CD14-positive monocyte (primary cell): ENCODE data around the gene SPATA12. TPM values are rescaled to one million over a fixed set of nuclear protein-coding genes. Genes with fewer than 3 reads are reported as not detected.

Experiments used
- DNase-seq, 3 donors: peaks; one replicate each; pipeline ENCODE4 v3.0.0-alpha.2; 2011 to 2022
- H2AFZ ChIP-seq: 2 replicates; pipeline ENCODE4 v1.6.0; 2012; ENCODE audit warnings: mild to moderate bottlenecking, low read depth, low read length, inconsistent platforms; ENCODE audit not compliant: insufficient read depth, poor library complexity, severe bottlenecking
- H3K27ac ChIP-seq, 2 donors: 1 replicate in 1 of 2; 2 replicates in 1 of 2; pipeline ENCODE4 v1.5.1; 2012 to 2013; ENCODE audit warnings: low read length in 2 of 2, control low read depth in 1 of 2, inconsistent platforms in 1 of 2, low read depth in 1 of 2, mild to moderate bottlenecking in 1 of 2
- H3K27me3 ChIP-seq, 2 donors: one replicate each; pipeline versions ENCODE4 v1.6.0 to v1.6.1; 2011 to 2013; ENCODE audit warnings: low read length in 2 of 2; ENCODE audit not compliant: control insufficient read depth in 2 of 2, insufficient read depth in 2 of 2
- H3K36me3 ChIP-seq, 2 donors: replicated peaks in 1 of 2; 1 replicate in 1 of 2; 2 replicates in 1 of 2; pipeline versions ENCODE4 v1.5.1 to v1.6.1; 2012 to 2013; ENCODE audit warnings: low read length in 2 of 2, control low read depth in 1 of 2, inconsistent platforms in 1 of 2, mild to moderate bottlenecking in 1 of 2; ENCODE audit not compliant: insufficient read depth in 2 of 2, control insufficient read depth in 1 of 2
- H3K4me1 ChIP-seq, 2 donors: 1 replicate in 1 of 2; 2 replicates in 1 of 2; pipeline versions ENCODE4 v1.5.1 to v1.6.1; 2012 to 2013; ENCODE audit warnings: low read length in 2 of 2, control low read depth in 1 of 2, inconsistent platforms in 1 of 2, mild to moderate bottlenecking in 1 of 2, moderate library complexity in 1 of 2; ENCODE audit not compliant: insufficient read depth in 2 of 2, control insufficient read depth in 1 of 2
- H3K4me2 ChIP-seq: replicated peaks from 2 replicates; pipeline ENCODE3; 2012; ENCODE audit warnings: low read length, moderate library complexity, mild to moderate bottlenecking; ENCODE audit not compliant: poor library complexity, severe bottlenecking; ENCODE audit errors: extremely low read depth
- H3K4me3 ChIP-seq, 3 experiments: fragments of 200-600 bp in 1 of 3; sonication (generic) in 1 of 3; replicated peaks in 1 of 3; 1 replicate in 2 of 3; 2 replicates in 1 of 3; pipeline ENCODE4 v1.5.1; 2011 to 2013; ENCODE audit warnings: low read length in 3 of 3, mild to moderate bottlenecking in 3 of 3, control low read depth in 2 of 3, low read depth in 2 of 3, inconsistent platforms in 1 of 3, moderate library complexity in 1 of 3
- H3K79me2 ChIP-seq: 2 replicates; pipeline ENCODE4 v1.6.0; 2012; ENCODE audit warnings: mild to moderate bottlenecking, control low read depth, inconsistent platforms, low read length, moderate library complexity; ENCODE audit not compliant: insufficient read depth
- H3K9ac ChIP-seq: 2 replicates; pipeline ENCODE4 v1.6.0; 2017; ENCODE audit warnings: low read length, mild to moderate bottlenecking; ENCODE audit not compliant: insufficient read depth, poor library complexity, severe bottlenecking
- H3K9me3 ChIP-seq, 2 donors: replicated peaks in 1 of 2; 1 replicate in 1 of 2; 2 replicates in 1 of 2; pipeline versions ENCODE4 v1.5.1 to v1.6.1; 2012 to 2013; ENCODE audit warnings: low read length in 2 of 2, control low read depth in 1 of 2; ENCODE audit not compliant: control insufficient read depth in 1 of 2, insufficient read depth in 1 of 2
- H4K20me1 ChIP-seq: 2 replicates; pipeline ENCODE4 v1.6.0; 2012; ENCODE audit warnings: mild to moderate bottlenecking, low read length, control low read depth, moderate library complexity; ENCODE audit not compliant: insufficient read depth
- H3K27ac Mint-ChIP-seq, 7 donors: one replicate each; pipeline ENCODE4 v1.8.0; 2020; ENCODE audit warnings: mild to moderate bottlenecking in 7 of 7, mixed read lengths in 7 of 7, moderate library complexity in 6 of 7, inconsistent platforms in 2 of 7
- H3K27me3 Mint-ChIP-seq, 3 donors: one replicate each; pipeline ENCODE4 v1.8.0; 2021 to 2022; ENCODE audit warnings: low read depth in 3 of 3, mild to moderate bottlenecking in 3 of 3, mixed read lengths in 3 of 3, moderate library complexity in 3 of 3, inconsistent platforms in 1 of 3
- H3K36me3 Mint-ChIP-seq, 2 donors: one replicate each; pipeline ENCODE4 v1.8.0; 2020; ENCODE audit warnings: mixed read lengths in 2 of 2, inconsistent platforms in 1 of 2, mild to moderate bottlenecking in 1 of 2
- H3K4me1 Mint-ChIP-seq: one replicate; pipeline ENCODE4 v1.8.0; 2020; ENCODE audit warnings: mild to moderate bottlenecking, mixed read lengths
- H3K4me3 Mint-ChIP-seq, 2 donors: one replicate each; pipeline ENCODE4 v1.8.0; 2020; ENCODE audit warnings: mild to moderate bottlenecking in 2 of 2, mixed read lengths in 2 of 2, moderate library complexity in 1 of 2
- H3K9me3 Mint-ChIP-seq, 7 donors: one replicate each; pipeline ENCODE4 v1.8.0; 2020 to 2022; ENCODE audit warnings: mixed read lengths in 7 of 7, mild to moderate bottlenecking in 6 of 7, moderate library complexity in 6 of 7, inconsistent platforms in 2 of 7
- WGBS: methylation state at CpG from one replicate; pipeline ENCODE4 v1.1.5; 2013; ENCODE audit warnings: missing lambda C conversion rate; ENCODE audit not compliant: insufficient coverage; 5-methylcytosine and 5-hydroxymethylcytosine counted together
- intact Hi-C, 2 donors: fragments of 100-400 bp; cut with micrococcal nuclease; formaldehyde crosslinking; loops; one replicate each; pipeline versions ENCODE4 v1.15.0 to v1.15.1; 2023
- polyA plus RNA-seq, 3 donors: library from polyadenylated mRNA; depleted of rRNA in 1 of 3; unstranded in 2 of 3; stranded (reverse) in 1 of 3; fragments of 300-500 nt in 2 of 3; fragments of >200 nt in 1 of 3; fragmentation: Illumina TruSeq in 2 of 3; gene quantifications; 1 replicate in 2 of 3; 2 replicates in 1 of 3; pipeline ENCODE4 v1.2.3, GENCODE V29; 2012 to 2021
- TF ChIP-seq, protein P1 (sequence below): fragments of 200-600 bp; IDR thresholded peaks from one replicate; pipeline ENCODE4 v1.8.0; 2022; ENCODE audit warnings: antibody characterized with exemption, mild to moderate bottlenecking

SPATA12 gene
- polyA plus RNA-seq, 3 donors: 0.07 to 0.16 (median 0.10) TPM

DNA sequence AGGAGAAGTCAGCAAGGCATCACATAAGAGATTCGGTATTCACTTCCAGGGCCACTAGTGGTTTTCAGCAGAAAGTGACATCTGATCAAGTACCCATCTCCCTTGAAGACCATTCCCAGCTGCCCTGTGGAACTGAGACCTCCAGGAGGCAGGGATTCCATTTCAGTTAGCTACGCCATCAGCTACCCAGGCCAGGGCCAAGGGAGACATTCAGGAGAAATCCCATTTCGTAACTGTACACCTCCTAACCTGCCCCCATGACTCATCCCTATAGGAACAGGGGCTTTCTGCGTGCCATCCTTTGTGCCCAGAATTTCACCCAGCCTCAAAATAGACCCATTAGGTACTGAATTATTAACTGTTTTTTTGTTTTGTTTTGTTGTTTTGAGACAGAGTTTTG lies 24.7 kb downstream of the SPATA12 start:
- WGBS: 90% methylated on average over 2 of the region's 4 CpGs
- no peaks in the 10 kb centered on the region for H3K36me3 Mint-ChIP-seq
- no peak overlapping the region for H3K9ac ChIP-seq
- no peak overlapping the region for H3K4me3 ChIP-seq
- peaks cover 10 to 19% (median 13%) of the 10 kb centered on the region in 3 donors for H3K27me3 Mint-ChIP-seq
- intact Hi-C loops: loop anchor here (5.0 to 10.0 kb wide), 3 partner anchors 33 to 400 kb away; partner anchors contain the start of gene TASOR (in 1 of the 2)
- no peak overlapping the region for H3K27ac Mint-ChIP-seq
- no peaks in the 10 kb centered on the region for H3K79me2 ChIP-seq
- H4K20me1 ChIP-seq: no peaks in the 10 kb centered on the region
- H3K27ac ChIP-seq: no peak overlapping the region
- H3K9me3 Mint-ChIP-seq: no peaks in the 10 kb centered on the region
- H3K27me3 ChIP-seq: peaks cover 0 to 11% of the 10 kb centered on the region in 2 donors
- no peak overlapping the region for H3K4me2 ChIP-seq
- H3K4me3 Mint-ChIP-seq: no peak overlapping the region
- no peak for DNase-seq
- peaks cover 10% of the 10 kb centered on the region for H3K4me1 Mint-ChIP-seq
- no peak overlapping the region for H2AFZ ChIP-seq
- H3K36me3 ChIP-seq: no peaks in the 10 kb centered on the region
- TF ChIP-seq, protein P1, sequence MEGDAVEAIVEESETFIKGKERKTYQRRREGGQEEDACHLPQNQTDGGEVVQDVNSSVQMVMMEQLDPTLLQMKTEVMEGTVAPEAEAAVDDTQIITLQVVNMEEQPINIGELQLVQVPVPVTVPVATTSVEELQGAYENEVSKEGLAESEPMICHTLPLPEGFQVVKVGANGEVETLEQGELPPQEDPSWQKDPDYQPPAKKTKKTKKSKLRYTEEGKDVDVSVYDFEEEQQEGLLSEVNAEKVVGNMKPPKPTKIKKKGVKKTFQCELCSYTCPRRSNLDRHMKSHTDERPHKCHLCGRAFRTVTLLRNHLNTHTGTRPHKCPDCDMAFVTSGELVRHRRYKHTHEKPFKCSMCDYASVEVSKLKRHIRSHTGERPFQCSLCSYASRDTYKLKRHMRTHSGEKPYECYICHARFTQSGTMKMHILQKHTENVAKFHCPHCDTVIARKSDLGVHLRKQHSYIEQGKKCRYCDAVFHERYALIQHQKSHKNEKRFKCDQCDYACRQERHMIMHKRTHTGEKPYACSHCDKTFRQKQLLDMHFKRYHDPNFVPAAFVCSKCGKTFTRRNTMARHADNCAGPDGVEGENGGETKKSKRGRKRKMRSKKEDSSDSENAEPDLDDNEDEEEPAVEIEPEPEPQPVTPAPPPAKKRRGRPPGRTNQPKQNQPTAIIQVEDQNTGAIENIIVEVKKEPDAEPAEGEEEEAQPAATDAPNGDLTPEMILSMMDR: no peak
- no peaks in the 10 kb centered on the region for H3K9me3 ChIP-seq
- no peaks in the 10 kb centered on the region for H3K4me1 ChIP-seq

DNA sequence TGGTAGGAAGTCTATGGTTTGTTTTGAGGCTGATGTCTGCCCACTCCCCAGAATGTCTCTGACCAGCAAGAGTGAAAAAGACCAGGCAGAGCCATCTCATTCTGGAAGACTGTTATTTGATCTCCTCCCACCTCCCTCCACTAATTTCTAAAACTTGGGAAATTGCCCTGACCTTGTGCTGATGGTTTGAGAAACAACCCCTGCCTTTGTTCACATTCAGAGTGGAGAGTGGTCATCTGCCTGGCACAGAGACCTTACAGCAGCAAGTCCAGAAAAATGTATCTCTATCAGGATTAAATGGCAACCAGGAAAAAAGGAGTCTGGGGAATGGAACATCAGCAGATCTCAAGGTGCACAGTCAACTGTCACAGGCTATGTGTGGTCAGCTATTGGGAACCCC lies 25.7 kb downstream of the SPATA12 start:
- H3K9ac ChIP-seq: no peak overlapping the region
- intact Hi-C loops: loop anchor here (5.0 to 10.0 kb wide), 3 partner anchors 34 to 401 kb away; partner anchors contain the start of gene TASOR (in 1 of the 2)
- Mint-ChIP-seq H3K9me3 (no peaks in the 10 kb centered on the region), H3K36me3 (no peaks in the 10 kb centered on the region), H3K4me1 (peaks cover 5% of the 10 kb centered on the region), H3K4me3 (no peak overlapping the region), H3K27ac (no peak overlapping the region), H3K27me3 (peaks cover 0 to 10% (median 5%) of the 10 kb centered on the region in 3 donors)
- no peaks in the 10 kb centered on the region for H3K9me3 ChIP-seq
- H3K4me2 ChIP-seq: no peak overlapping the region
- H3K4me3 ChIP-seq: no peak overlapping the region
- no peaks in the 10 kb centered on the region for H3K4me1 ChIP-seq
- no peak for DNase-seq
- H3K27ac ChIP-seq: no peak overlapping the region
- H3K27me3 ChIP-seq: peaks cover 0 to 2% of the 10 kb centered on the region in 2 donors
- no peak overlapping the region for H2AFZ ChIP-seq
- TF ChIP-seq, protein P1: no peak
- H3K79me2 ChIP-seq: no peaks in the 10 kb centered on the region
- no peaks in the 10 kb centered on the region for H3K36me3 ChIP-seq
- no peaks in the 10 kb centered on the region for H4K20me1 ChIP-seq
